Endothelial cell of umbilical vein (primary cell): ENCODE data around the gene SYMPK. TPM values are rescaled to one million over a fixed set of nuclear protein-coding genes. Genes with fewer than 3 reads are reported as not detected.

Source experiments
- BruUV-seq: library from RNA; stranded (reverse); fragments of 400-500 nt; replicated peaks from 2 replicates; lab custom pipeline; 2021; lab: Mats Ljungman, UMichigan
- CTCF ChIA-PET: fragments of 300-600, 350-600 bp; sonication (Branson Sonifier 250); formaldehyde crosslinking; loops from one replicate; lab custom pipeline; 2021; ENCODE audit warnings: antibody characterized with exemption, inconsistent platforms; lab: Charles Lee
- POLR2A ChIA-PET: fragments of 300-600, 350-600 bp; sonication (Branson Sonifier 250); formaldehyde crosslinking; loops from one replicate; lab custom pipeline; 2021; ENCODE audit warnings: antibody characterized with exemption, inconsistent platforms; lab: Charles Lee
- DNase-seq: peaks from one replicate; pipeline ENCODE4 v3.0.0-alpha.2; 2011; ENCODE audit warnings: low read depth, low spot score
- FAIRE-seq: peaks from 2 replicates; lab custom pipeline; 2011; peaks lifted over from hg19 to GRCh38; lab: Jason Lieb, UNC
- H2AFZ ChIP-seq: 2 replicates; pipeline ENCODE4 v1.6.0; 2012; ENCODE audit warnings: low read depth, low read length, control low read depth, inconsistent platforms
- H3K27ac ChIP-seq: 2 replicates; pipeline ENCODE4 v1.5.1; 2011; ENCODE audit warnings: low read depth, mild to moderate bottlenecking, control low read depth, low read length, moderate library complexity; ENCODE audit not compliant: insufficient read depth
- H3K27me3 ChIP-seq, 2 experiments: 2 replicates each; pipeline versions ENCODE4 v1.6.0 to v1.6.1; 2011; ENCODE audit warnings: low read length in 2 of 2, mixed read lengths in 1 of 2; ENCODE audit not compliant: control insufficient read depth in 2 of 2, insufficient read depth in 2 of 2
- H3K36me3 ChIP-seq, 2 experiments: 2 replicates in 1 of 2; 3 replicates in 1 of 2; pipeline ENCODE4 v1.5.1; 2011; ENCODE audit warnings: low read length in 2 of 2, mild to moderate bottlenecking in 1 of 2, moderate library complexity in 1 of 2; ENCODE audit not compliant: control insufficient read depth in 2 of 2, insufficient read depth in 2 of 2; ENCODE audit errors: extremely low read depth in 1 of 2
- H3K4me1 ChIP-seq: 3 replicates; pipeline ENCODE4 v1.5.1; 2011; ENCODE audit warnings: mild to moderate bottlenecking, low read length; ENCODE audit not compliant: control insufficient read depth, insufficient read depth; ENCODE audit errors: extremely low read depth
- H3K4me2 ChIP-seq: 2 replicates; pipeline ENCODE4 v1.6.1; 2011; ENCODE audit warnings: low read length, control low read depth, mixed read lengths; ENCODE audit not compliant: insufficient read depth
- H3K4me3 ChIP-seq, 3 experiments: fragments of 200-600 bp in 1 of 3; sonication (generic), shearing (Covaris generic) in 1 of 3; replicated peaks in 1 of 3; 2 replicates each; pipeline ENCODE4 v1.5.1; 2011 to 2016; ENCODE audit warnings: control low read depth in 3 of 3, low read length in 3 of 3, mild to moderate bottlenecking in 2 of 3, inconsistent platforms in 1 of 3, low read depth in 1 of 3, moderate library complexity in 1 of 3; ENCODE audit not compliant: insufficient read depth in 1 of 3
- H3K79me2 ChIP-seq: 2 replicates; pipeline ENCODE4 v1.6.0; 2012; ENCODE audit warnings: low read length, inconsistent platforms; ENCODE audit not compliant: control insufficient read depth, insufficient read depth
- H3K9ac ChIP-seq: replicated peaks from 2 replicates; pipeline ENCODE3; 2011; ENCODE audit warnings: low read length, control low read depth; ENCODE audit not compliant: insufficient read depth; ENCODE audit errors: extremely low read depth
- H3K9me1 ChIP-seq: replicated peaks from 3 replicates; pipeline ENCODE4 v1.6.0; 2011; ENCODE audit warnings: mild to moderate bottlenecking, low read length; ENCODE audit not compliant: control insufficient read depth, insufficient read depth; ENCODE audit errors: extremely low read depth
- H3K9me3 ChIP-seq: replicated peaks from 2 replicates; pipeline ENCODE4 v1.5.1; 2012; ENCODE audit warnings: low read length, inconsistent platforms; ENCODE audit not compliant: control insufficient read depth, insufficient read depth
- H4K20me1 ChIP-seq: replicated peaks from 2 replicates; pipeline ENCODE3; 2011; ENCODE audit warnings: mild to moderate bottlenecking, low read length; ENCODE audit not compliant: control insufficient read depth, insufficient read depth; ENCODE audit errors: extremely low read depth
- CTCF ChIP-seq, 2 donors: IDR thresholded peaks; 1 replicate in 1 of 2; 2 replicates in 1 of 2; pipeline ENCODE4 v1.5.1; 2011; ENCODE audit warnings: low read length in 2 of 2, mild to moderate bottlenecking in 2 of 2, moderate library complexity in 2 of 2, control low read depth in 1 of 2, inconsistent platforms in 1 of 2, low read depth in 1 of 2; ENCODE audit not compliant: insufficient read depth in 1 of 2; ENCODE audit errors: extremely low read depth in 1 of 2
- EZH2 ChIP-seq: IDR thresholded peaks from 2 replicates; pipeline ENCODE4 v1.6.1; 2012; ENCODE audit warnings: borderline replicate concordance, low read depth, mild to moderate bottlenecking, moderate library complexity, low read length, inconsistent platforms; ENCODE audit not compliant: severe bottlenecking
- FOS ChIP-seq: IDR thresholded peaks from 2 replicates; pipeline ENCODE4 v1.6.1; 2011; ENCODE audit warnings: mild to moderate bottlenecking, low read length, moderate library complexity, borderline replicate concordance; ENCODE audit not compliant: insufficient read depth
- GATA2 ChIP-seq: IDR thresholded peaks from 2 replicates; pipeline ENCODE4 v1.7.0; 2011; ENCODE audit warnings: low read depth, mild to moderate bottlenecking, moderate library complexity, mixed read lengths, low read length; ENCODE audit not compliant: insufficient read length, insufficient read depth
- JUN ChIP-seq: IDR thresholded peaks from 2 replicates; pipeline ENCODE4 v1.6.1; 2011; ENCODE audit warnings: borderline replicate concordance, low read depth; ENCODE audit not compliant: insufficient read length, insufficient read depth
- MAX ChIP-seq: IDR thresholded peaks from 2 replicates; pipeline ENCODE4 v1.6.1; 2011; ENCODE audit not compliant: insufficient read depth, insufficient read length
- MYC ChIP-seq: IDR thresholded peaks from one replicate; pipeline ENCODE4 v1.6.1; 2011; ENCODE audit warnings: mild to moderate bottlenecking, low read depth, low read length
- POLR2A ChIP-seq: IDR thresholded peaks from 2 replicates; pipeline ENCODE4 v1.6.1; 2012; ENCODE audit warnings: low read depth, mild to moderate bottlenecking, control low read depth, low read length
- POLR2AphosphoS5 ChIP-seq: IDR thresholded peaks from 2 replicates; pipeline ENCODE4 v1.6.1; 2012; ENCODE audit warnings: low read depth, mild to moderate bottlenecking, control low read depth, low read length, moderate library complexity; ENCODE audit not compliant: insufficient read depth
- dilution Hi-C: fragments of 300-500 bp; cut with MboI; formaldehyde crosslinking; loops from one replicate; pipeline ENCODE4 v1.15.0; 2019; ENCODE audit warnings: low sequenced_read_pairs; ENCODE audit not compliant: extremely low pct_ligation_motif_present
- intact Hi-C: fragments of 100-400 bp; cut with micrococcal nuclease; formaldehyde crosslinking; loops from one replicate; pipeline ENCODE4 v1.10.0; 2022
- polyA plus RNA-seq, 4 experiments: library from polyadenylated mRNA; depleted of rRNA in 3 of 4; stranded (reverse) in 3 of 4; unstranded in 1 of 4; fragments of >200 nt; gene quantifications; 2 replicates each; pipeline versions ENCODE4 v1.2.1 to v1.2.3, GENCODE V29; 2011 to 2012; ENCODE audit warnings: missing spikeins in 1 of 4
- total RNA-seq: library from RNA; stranded (reverse); gene quantifications from 2 replicates; pipeline ENCODE4 v1.2.3, GENCODE V29; 2021

Gene SYMPK
- total and polyA plus RNA-seq, 2 donors (not counting 3 experiments of a cell fraction or from before 2014, with no cell fraction given) = 89.8 to 95.7 TPM

- BruUV-seq = TSS peak; percentile 92
- intact Hi-C loops (loop anchor here (1.0 kb wide), 1 partner anchor 40 kb away; no protein-coding TSS in a partner anchor), dilution Hi-C loops (no loop called here)
- H4K20me1 ChIP-seq = no peaks in the 10 kb centered on the region
- H3K9me3 ChIP-seq = no peaks in the 10 kb centered on the region
- peaks cover 10% of the 10 kb centered on the region for H3K4me1 ChIP-seq
- H3K36me3 ChIP-seq = no peaks in the 10 kb centered on the region
- peak overlapping the region; percentile 80 for H3K27ac ChIP-seq
- H3K79me2 ChIP-seq = peaks cover 3% of the 10 kb centered on the region
- CTCF ChIA-PET = interaction anchor here (1.2 to 3.3 kb wide), 2 partner anchors 24 to 70 kb away, joined by 10 to 21 read pairs; partner anchors contain the start of genes FOXA3 and SYMPK
- H3K27me3 ChIP-seq = no peaks in the 10 kb centered on the region
- H3K9ac ChIP-seq = peak overlapping the region; percentile 81
- H2AFZ ChIP-seq = peak overlapping the region; percentile 80
- TF ChIP-seq CTCF (IDR thresholded peaks at IDR 0.05; ENCODE audit: extremely low read depth in 1 of 2, insufficient read depth in 1 of 2, low read depth in 1 of 2, low read length in 2 of 2) (no peak), GATA2 (no peak), MYC (no peak), POLR2A (no peak), FOS (no peak), JUN (no peak), MAX (no peak), EZH2 (no peak), POLR2AphosphoS5 (no peak)
- peak overlapping the region; percentile 74 for H3K4me2 ChIP-seq
- peak; percentile 4 for FAIRE-seq
- POLR2A ChIA-PET = interaction anchor here (0.8 to 1.4 kb wide), 2 partner anchors 23 to 69 kb away, joined by 3 to 4 read pairs; partner anchors contain the start of gene FOXA3
- DNase-seq = no peak
- H3K9me1 ChIP-seq = no peaks in the 10 kb centered on the region
- peak overlapping the region in 2 of 3 experiments; percentile 57 to 94 for H3K4me3 ChIP-seq
Observed at GRCh38 chr19:45887200-45887710, 24.3 kb upstream of the SYMPK start.
